Stimulated activated naive CD4-positive, alpha-beta T cell (primary cell): ENCODE results near the gene DPYD.

Experiments
- DNase-seq, 6 experiments: peaks; one replicate each; lab custom pipeline; 2025; lab: John Stamatoyannopoulos, UW

DPYD gene

GRCh38 chr1:97920832-97921571 lies at the start of gene DPYD:
Gene DPYD, minus strand, starts transcription at chr1:97921034. Its CDS starts 112 bp downstream, at chr1:97920922.
- peak; percentile 75 to 94 (median 80) for DNase-seq

- no peak for DNase-seq
Observed at GRCh38 chr1:97960470-97960869, 39.6 kb upstream of the DPYD start.

GRCh38 chr1:97947695-97948094 lies 26.9 kb upstream of the DPYD start:
- no peak for DNase-seq

- DNase-seq, result no peak
Observed at GRCh38 chr1:97943354-97943753, 22.5 kb upstream of the DPYD start.

- peak in 1 of 6 experiments; percentile 15 for DNase-seq
Observed at GRCh38 chr1:97942161-97943123, 21.6 kb upstream of the DPYD start.

- DNase-seq, result no peak
Observed at GRCh38 chr1:97938285-97938642, 17.4 kb upstream of the DPYD start.

- DNase-seq, result no peak
Observed at GRCh38 chr1:97936976-97937375, 16.1 kb upstream of the DPYD start.

- DNase-seq, result no peak
Observed at GRCh38 chr1:97934491-97934890, 13.7 kb upstream of the DPYD start.

- no peak for DNase-seq
Observed at GRCh38 chr1:97929874-97930851, 9.3 kb upstream of the DPYD start.

GRCh38 chr1:97926017-97926708 lies 5.3 kb upstream of the DPYD start:
- no peak for DNase-seq

- DNase-seq, result no peak
Observed at GRCh38 chr1:97925151-97925550, 4.3 kb upstream of the DPYD start.

GRCh38 chr1:97923811-97924210 lies 3.0 kb upstream of the DPYD start:
- DNase-seq, result no peak

- DNase-seq, result no peak
Observed at GRCh38 chr1:97920276-97920831, 480 bp downstream of the DPYD start.

GRCh38 chr1:97919585-97920261 lies 1.1 kb downstream of the DPYD start:
- peak in 1 of 6 experiments; percentile 27 for DNase-seq

- DNase-seq, result no peak
Observed at GRCh38 chr1:97918961-97919360, 1.9 kb downstream of the DPYD start.

GRCh38 chr1:97913506-97914139 lies 7.2 kb downstream of the DPYD start:
- no peak for DNase-seq

- DNase-seq, result peak in 2 of 6 experiments; percentile 5 to 10
Observed at GRCh38 chr1:97911266-97912215, 9.3 kb downstream of the DPYD start.

GRCh38 chr1:97909266-97909665 lies 11.6 kb downstream of the DPYD start:
- no peak for DNase-seq

- DNase-seq, result no peak
Observed at GRCh38 chr1:97907886-97908285, 12.9 kb downstream of the DPYD start.
